HG03571 (cell line): Measurements from ENCODE around the gene MCRIP2.
"Not testable (repeated sequence)": the region's sequence is repeated elsewhere in the genome, so short reads cannot be mapped to it uniquely, and the experiment has no call there.

Experiments used
- ATAC-seq: cut with Tn5 transposase; IDR thresholded peaks from one replicate; pipeline ENCODE4 v1.9.1; 2021; ENCODE audit not compliant: unreplicated experiment

MCRIP2 gene

GRCh38 chr16:680625-680945, 39.0 kb downstream of the MCRIP2 start:
- no peak for ATAC-seq

DNA sequence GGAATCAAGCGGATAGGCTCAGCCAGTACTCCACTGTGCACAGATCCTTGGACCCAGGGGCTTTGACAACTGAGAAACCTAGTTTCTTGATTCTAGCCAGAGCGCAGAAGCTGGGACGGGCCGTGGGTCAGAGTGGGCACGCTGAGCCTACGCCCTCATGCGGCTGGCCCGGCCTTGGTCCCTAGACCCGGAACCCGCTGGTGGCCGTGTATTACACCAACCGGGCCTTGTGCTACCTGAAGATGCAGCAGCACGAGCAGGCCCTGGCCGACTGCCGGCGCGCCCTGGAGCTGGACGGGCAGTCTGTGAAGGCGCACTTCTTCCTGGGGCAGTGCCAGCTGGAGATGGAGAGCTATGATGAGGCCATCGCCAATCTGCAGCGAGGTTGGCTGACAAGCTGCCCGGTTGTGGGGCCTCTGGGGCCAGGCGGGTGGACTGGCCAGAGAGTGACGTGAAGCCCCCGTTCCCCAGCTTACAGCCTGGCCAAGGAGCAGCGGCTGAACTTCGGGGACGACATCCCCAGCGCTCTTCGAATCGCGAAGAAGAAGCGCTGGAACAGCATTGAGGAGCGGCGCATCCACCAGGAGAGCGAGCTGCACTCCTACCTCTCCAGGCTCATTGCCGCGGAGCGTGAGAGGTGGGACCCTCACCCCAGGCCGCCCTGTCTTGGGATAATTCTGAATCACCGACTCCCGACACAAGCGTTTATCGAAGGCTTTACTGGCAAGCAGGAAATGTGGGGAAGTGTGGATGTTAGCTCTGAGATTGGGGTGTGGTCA, 39.5 kb downstream of the MCRIP2 start:
- ATAC-seq, result no peak

DNA sequence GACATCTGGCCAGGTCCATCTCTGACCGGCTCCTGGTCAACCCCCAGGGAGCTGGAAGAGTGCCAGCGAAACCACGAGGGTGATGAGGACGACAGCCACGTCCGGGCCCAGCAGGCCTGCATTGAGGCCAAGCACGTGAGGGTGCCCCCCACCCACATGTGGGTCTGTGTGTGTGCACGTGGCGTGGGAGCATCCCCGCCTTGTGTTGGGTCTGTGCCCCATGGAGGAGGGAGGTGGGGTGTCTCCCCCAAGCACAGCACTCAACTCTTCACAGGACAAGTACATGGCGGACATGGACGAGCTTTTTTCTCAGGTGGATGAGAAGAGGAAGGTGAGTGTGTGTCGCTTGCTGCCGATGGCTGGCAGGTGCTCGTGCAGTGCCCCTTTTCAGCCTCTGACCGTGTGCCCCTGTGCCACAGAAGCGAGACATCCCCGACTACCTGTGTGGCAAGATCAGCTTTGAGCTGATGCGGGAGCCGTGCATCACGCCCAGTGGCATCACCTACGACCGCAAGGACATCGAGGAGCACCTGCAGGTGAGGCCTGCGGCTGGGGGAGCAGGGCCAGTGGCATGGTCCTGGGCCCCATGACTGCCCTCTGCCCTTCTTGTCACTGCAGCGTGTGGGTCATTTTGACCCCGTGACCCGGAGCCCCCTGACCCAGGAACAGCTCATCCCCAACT, 40.3 kb downstream of the MCRIP2 start:
- ATAC-seq, result no peak

DNA sequence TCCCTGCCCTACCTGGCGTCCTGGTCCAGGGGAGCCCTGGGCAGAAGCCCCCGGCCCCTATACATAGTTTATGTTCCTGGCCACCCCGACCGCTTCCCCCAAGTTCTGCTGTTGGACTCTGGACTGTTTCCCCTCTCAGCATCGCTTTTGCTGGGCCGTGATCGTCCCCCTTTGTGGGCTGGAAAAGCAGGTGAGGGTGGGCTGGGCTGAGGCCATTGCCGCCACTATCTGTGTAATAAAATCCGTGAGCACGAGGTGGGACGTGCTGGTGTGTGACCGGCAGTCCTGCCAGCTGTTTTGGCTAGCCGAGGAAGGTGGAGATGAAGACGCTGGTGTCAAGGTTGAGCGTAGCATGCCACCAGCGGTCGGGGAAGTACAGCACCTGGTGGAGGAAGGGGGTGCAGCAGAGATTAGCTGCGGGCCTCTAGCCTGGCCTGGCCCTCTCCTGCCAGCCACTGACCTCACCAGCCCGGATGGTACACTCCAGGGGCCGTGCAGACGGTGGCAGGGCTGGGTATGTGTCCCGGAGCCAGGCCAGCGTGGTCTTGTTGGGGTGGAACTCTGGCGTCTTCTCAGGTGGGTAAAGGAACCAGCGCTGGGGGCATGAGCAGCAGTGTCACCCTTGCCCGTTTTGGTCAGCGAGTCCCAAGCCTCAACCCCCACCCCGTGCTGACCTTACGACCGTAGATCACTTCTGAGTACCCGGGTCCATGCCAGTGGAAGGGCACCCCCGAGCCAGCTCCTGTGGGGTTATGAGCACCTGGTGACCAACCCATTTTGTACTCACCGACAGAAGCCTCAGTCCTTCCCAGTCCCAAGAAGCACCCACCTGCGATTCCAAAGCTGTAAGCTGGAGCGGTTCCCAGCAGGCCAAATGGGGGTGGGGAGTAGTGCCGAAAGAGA, 41.1 kb downstream of the MCRIP2 start:
- no peak for ATAC-seq

DNA sequence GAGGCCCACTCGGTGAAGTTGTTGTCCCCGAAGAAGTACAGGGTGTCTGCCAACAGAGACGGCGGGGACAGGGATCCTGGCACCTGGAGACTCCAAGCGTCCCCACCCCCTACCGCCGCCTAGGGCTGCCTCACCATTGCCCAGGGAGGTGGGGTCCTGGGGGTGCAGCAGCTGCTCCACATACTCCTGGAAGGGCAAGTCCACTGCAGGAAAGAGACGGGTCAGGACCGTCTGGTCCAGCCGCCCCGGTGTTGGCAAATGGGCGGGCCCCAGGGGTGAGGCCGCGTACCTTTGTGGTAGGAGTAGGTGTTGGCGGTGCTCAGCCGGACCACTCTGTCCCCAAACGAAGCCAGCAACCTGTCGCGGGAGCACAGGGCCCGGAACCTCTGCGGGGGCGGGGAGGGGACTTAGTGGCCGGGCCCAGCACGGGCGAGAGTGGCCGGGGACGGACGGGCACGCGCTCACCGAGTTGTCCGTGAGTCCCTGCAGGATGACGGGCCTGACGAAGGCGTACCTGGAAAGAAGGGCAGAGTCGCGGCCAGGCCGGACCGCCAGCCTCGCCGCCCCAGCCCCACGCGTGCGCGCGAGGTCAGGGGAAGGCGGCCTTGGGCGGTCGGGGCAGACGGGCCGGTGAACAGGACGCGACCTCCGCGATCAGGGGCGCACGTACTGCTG, 41.9 kb downstream of the MCRIP2 start:
- no peak for ATAC-seq

GRCh38 chr16:684071-684794, 42.6 kb downstream of the MCRIP2 start, which contains the start of gene JMJD8:
JMJD8 (minus strand) TSS chr16:684334; CDS start chr16:684319, 15 bp downstream.
- ATAC-seq, result peak; percentile 46

GRCh38 chr16:684961-685696, 43.5 kb downstream of the MCRIP2 start:
- ATAC-seq, result no peak

DNA sequence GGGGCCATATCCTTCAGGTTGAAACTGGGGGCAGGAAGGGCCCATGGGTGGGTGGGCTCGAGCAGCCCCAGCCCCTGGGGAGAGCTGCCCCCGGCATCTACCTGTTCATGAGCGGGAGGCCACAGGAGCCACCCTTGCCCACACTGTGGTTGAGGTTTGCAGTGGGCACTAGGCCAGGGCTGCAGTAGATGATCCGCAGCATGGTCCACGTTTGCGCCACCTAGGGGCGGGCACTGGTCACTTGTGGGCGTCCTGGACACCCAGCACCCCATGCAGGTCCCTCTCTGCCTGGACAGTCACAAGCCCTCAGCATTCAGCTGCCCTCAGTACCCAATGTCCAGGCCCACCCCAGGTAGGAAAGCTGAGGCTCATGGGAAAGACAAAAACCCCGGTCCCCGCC, 44.3 kb downstream of the MCRIP2 start:
- ATAC-seq, result no peak

DNA sequence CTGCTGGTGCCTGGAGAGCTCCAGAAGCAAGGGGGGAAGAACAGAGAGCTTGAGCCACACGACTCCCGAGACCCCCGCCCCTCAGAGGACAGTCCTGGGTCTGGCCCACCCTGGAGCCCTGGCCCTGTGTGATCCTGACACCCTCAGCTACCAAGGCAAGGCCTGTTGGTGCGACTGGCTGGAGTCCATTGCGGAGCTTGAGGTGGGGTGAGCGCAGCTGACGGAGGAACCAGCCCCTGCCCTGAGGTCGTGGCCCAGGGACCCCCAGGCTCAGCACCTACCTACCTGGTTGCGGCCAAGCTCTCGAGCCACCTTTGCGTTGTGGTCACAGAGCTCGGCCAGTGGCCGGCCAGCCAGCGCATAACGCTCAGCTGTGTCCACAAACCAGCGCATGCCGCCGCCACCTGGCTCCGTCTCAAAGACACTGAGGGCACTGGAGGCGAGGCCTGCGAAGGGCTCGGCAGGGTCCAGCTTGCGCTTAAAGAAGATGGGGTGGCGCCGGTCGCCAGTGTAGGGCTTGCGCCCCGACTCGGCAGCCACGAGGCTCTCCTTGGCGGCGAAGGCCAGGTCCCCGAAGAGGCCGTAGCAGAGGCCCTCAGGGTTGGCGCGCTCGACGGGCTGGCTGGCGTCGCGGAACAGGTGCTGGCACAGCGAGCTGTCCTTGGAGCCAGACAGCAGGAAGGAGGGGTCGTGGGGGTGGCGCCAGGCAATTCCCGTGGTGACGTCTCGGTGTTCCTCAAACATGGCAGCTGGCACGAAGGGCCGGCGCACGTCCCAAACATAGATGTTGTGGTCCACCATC, 45.0 kb downstream of the MCRIP2 start:
- no peak for ATAC-seq

DNA sequence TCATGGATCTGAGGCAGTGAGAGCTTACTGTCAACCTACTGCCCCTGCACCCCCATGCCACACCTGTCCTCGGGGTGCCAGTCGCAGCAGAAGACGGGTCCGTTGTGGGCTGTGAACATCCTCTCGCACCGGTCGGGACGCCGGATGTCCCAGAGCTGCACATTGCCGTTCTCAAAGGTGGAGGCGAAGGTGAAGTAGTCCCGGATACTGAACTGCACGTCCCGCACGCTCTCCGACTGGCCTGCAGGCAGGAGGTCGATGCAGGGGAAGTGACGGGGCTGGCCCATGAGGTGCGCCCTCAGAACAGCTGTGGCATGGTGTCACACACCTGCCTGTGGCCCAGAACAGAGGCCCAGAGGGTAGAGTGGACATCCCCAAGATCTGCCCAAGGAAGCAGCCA, 45.9 kb downstream of the MCRIP2 start:
- no peak for ATAC-seq

GRCh38 chr16:689175-689897, 47.7 kb downstream of the MCRIP2 start:
- no peak for ATAC-seq

GRCh38 chr16:691242-691641, 49.6 kb downstream of the MCRIP2 start:
- not testable (repeated sequence) for ATAC-seq

DNA sequence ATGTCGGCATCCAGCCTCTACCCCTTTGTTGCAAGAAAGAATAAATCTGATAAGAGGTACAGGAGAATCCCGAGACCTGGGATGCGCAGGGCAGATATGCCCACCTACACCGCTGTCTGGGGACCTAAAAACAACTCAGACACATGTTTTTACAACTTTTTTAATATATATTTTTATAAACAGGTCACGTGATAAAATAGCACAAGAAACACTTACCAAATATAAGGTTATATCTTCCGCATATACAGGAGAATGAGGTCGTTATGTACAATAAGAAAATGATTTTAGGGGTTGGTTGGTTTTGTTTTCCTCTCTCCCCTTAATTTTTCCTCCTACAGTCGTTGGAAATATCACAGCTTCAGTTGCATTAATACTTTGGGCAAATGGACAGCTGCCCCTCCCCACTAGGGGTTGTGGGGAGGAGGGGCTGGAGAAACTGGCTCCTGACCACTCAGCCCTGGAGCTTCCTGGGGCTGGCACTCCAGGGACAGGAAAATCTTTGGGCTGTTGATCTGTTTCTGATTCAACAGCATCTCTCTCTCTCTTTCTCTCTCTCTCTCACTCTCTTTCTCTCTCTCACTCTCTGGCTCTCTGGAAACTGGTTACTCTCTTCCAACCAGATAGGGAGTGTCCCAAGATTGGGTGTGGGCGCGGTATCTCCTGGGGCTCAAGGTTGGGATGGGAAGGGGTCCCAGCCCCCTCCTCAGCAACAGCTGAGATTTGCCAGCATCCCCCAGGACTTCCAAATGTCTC, 50.9 kb downstream of the MCRIP2 start:
- ATAC-seq, result no peak

- no peak for ATAC-seq
These were observed 51.7 kb downstream of the MCRIP2 start for GRCh38 chr16:693364-693763.

GRCh38 chr16:693766-694165, 52.1 kb downstream of the MCRIP2 start:
- no peak for ATAC-seq

DNA sequence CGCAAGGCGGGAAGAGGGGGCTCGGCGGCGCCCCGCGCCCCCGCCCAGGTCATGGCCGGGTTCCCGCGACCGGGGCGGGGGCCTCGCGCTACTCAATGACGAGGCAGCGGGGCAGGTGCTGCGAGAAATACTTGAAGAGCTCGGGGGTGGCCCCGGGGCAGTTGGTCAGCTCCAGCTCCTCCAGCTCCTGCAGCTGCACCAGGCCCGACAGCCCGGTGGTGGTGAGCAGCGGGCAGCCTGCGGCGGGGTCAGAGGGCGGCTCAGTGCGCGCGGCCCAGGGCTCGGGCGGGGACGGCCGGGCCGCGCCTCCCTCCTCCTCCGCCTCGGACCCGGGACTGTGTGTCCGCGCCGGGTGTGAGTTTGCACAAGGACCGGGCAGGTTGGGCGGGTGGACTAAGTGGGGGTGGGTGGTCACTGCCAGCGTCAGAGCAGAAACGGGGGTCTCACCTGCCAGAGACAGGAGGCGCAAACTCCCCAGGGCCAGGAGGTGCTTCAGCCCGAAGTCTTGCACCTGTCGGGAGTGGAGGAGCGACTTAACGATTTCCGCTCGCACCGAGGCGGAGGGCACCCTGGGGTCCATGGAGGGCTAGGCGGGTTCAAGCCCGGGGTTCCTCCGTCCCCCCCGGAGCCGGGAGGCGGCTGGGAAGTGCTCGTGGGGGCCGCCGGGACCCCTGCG, 52.7 kb downstream of the MCRIP2 start:
- no peak for ATAC-seq

- ATAC-seq, result no peak
These were observed 53.3 kb downstream of the MCRIP2 start for GRCh38 chr16:694863-695354.
